Endodermal cell (in vitro differentiated cells): Measurements from ENCODE around the gene EVI2A. TPM values are rescaled to one million over a fixed set of nuclear protein-coding genes. Genes with fewer than 3 reads are reported as not detected.

Source experiments
- DNase-seq: peaks from one replicate; pipeline ENCODE4 v3.0.0-alpha.2; 2017
- H3K27ac ChIP-seq: 2 replicates; pipeline ENCODE4 v1.5.1; 2013; ENCODE audit warnings: mild to moderate bottlenecking, low read depth, low read length, moderate library complexity
- H3K27me3 ChIP-seq: 2 replicates; pipeline ENCODE4 v1.6.1; 2013; ENCODE audit warnings: mild to moderate bottlenecking, low read length, moderate library complexity; ENCODE audit not compliant: insufficient read depth, control insufficient read depth, poor library complexity, severe bottlenecking
- H3K36me3 ChIP-seq: 2 replicates; pipeline ENCODE4 v1.7.0; 2013; ENCODE audit warnings: mild to moderate bottlenecking, low read length, moderate library complexity; ENCODE audit not compliant: control insufficient read depth, insufficient read depth
- H3K4me1 ChIP-seq: one replicate; pipeline ENCODE4 v1.7.0; 2013; ENCODE audit warnings: low read length; ENCODE audit not compliant: control insufficient read depth, insufficient read depth
- H3K4me3 ChIP-seq: 2 replicates; pipeline ENCODE4 v1.5.1; 2013; ENCODE audit warnings: mild to moderate bottlenecking, low read length, moderate library complexity
- H3K9ac ChIP-seq: 2 replicates; pipeline ENCODE4 v1.6.1; 2013; ENCODE audit warnings: mild to moderate bottlenecking, low read length, moderate library complexity; ENCODE audit not compliant: poor library complexity, severe bottlenecking; ENCODE audit errors: extremely low read depth
- H3K9me3 ChIP-seq: 2 replicates; pipeline ENCODE4 v1.6.1; 2013; ENCODE audit warnings: mild to moderate bottlenecking, low read length, moderate library complexity; ENCODE audit not compliant: control insufficient read depth
- H3K27ac Mint-ChIP-seq: 2 replicates; pipeline ENCODE4 v1.8.0; 2020; ENCODE audit warnings: mixed read lengths
- H3K27me3 Mint-ChIP-seq: 2 replicates; pipeline ENCODE4 v1.8.0; 2021; ENCODE audit warnings: mild to moderate bottlenecking, mixed read lengths; ENCODE audit not compliant: insufficient read depth
- H3K36me3 Mint-ChIP-seq: 2 replicates; pipeline ENCODE4 v1.8.0; 2020; ENCODE audit warnings: low read depth, mixed read lengths
- H3K4me1 Mint-ChIP-seq: 2 replicates; pipeline ENCODE4 v1.8.0; 2020; ENCODE audit warnings: mixed read lengths
- H3K4me3 Mint-ChIP-seq: 2 replicates; pipeline ENCODE4 v1.8.0; 2020; ENCODE audit warnings: mild to moderate bottlenecking, moderate library complexity, mixed read lengths
- H3K9me3 Mint-ChIP-seq: 2 replicates; pipeline ENCODE4 v1.8.0; 2020; ENCODE audit warnings: mild to moderate bottlenecking, mixed read lengths
- CTCF ChIP-seq: fragments of 200-600 bp; sonication (generic); conservative IDR thresholded peaks from 2 replicates; pipeline ENCODE4 v1.5.0; 2021; ENCODE audit warnings: antibody characterized with exemption, mild to moderate bottlenecking
- WGBS, 2 experiments: methylation state at CpG; one replicate each; pipeline versions ENCODE4 v1.1.5 to v1.1.7; 2013; ENCODE audit warnings: missing lambda C conversion rate in 2 of 2, mixed read lengths in 1 of 2; ENCODE audit not compliant: insufficient coverage in 1 of 2, insufficient read length in 1 of 2; 5-methylcytosine and 5-hydroxymethylcytosine counted together
- total RNA-seq, 2 donors: library from RNA; stranded (reverse); fragmentation: NEBNext Ultra II Directional in 1 of 2; extraction: Animal tissue kit (Norgen Biotek cat#: 25700) in 1 of 2; gene quantifications; 2 replicates in 1 of 2; 3 replicates in 1 of 2; pipeline ENCODE4 v1.2.1, GENCODE V29; 2021

EVI2A gene
- total RNA-seq, 2 donors from 2014 or later, result not detected

DNA sequence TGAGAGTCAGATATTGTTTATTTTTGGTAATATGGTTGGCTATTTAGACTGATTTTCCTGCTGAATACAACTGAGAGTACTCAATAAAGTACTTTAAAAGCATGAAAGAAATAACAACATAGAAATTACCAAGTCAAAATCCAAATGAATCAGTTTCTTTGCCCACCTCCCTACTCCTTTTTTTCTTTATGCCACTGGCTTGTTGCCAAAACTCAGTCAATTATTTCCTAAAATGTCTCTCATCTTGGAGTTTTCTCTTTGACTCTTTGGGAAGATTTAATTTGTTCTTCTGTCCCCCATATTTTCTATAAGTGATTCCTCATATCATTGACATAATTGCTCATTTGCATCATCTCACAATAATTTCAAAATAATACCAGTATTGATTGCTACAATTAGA lies 21.8 kb downstream of the EVI2A start:
- H3K4me1 Mint-ChIP-seq, result no peaks in the 10 kb centered on the region
- no peak overlapping the region for H3K27ac Mint-ChIP-seq
- Histone ChIP-seq H3K4me3 (no peak overlapping the region), H3K36me3 (peaks cover 15% of the 10 kb centered on the region), H3K27me3 (no peaks in the 10 kb centered on the region), H3K9ac (no peak overlapping the region), H3K27ac (no peak overlapping the region), H3K9me3 (no peaks in the 10 kb centered on the region), H3K4me1 (peaks cover 3% of the 10 kb centered on the region)
- no peaks in the 10 kb centered on the region for H3K9me3 Mint-ChIP-seq
- no peak overlapping the region for H3K4me3 Mint-ChIP-seq
- no peak for TF ChIP-seq CTCF
- no peaks in the 10 kb centered on the region for H3K27me3 Mint-ChIP-seq
- H3K36me3 Mint-ChIP-seq, result peaks cover 2% of the 10 kb centered on the region
- no peak for DNase-seq

DNA sequence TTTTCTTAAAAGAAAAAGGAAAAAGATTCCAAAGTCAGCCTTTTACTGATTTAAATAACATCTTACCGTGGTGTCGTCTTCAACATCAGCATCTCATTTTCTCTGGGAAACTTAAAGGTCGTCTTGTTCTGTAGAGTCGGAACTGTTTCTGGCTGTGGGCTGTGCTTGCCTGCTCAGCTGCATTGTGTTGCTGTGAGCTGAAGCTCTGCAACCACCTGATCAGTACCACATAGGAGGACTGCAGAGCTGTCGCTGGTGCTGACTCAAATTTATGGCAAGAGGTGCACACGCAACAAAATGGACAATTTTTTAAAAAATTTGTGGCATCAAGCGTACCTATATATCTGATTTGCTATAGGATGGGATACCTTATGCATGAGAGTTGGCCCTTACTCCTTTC lies 24.3 kb downstream of the EVI2A start, which contains the start of gene OMG:
Gene OMG, minus strand, starts transcription at position 150 of the 400 bp plus-strand sequence. CDS start 908 bp downstream, outside the sequence.
- H3K27me3 ChIP-seq, result no peaks in the 10 kb centered on the region
- H3K4me3 ChIP-seq, result no peak within 1 kb of the TSS
- no peak for TF ChIP-seq CTCF
- peaks cover 8% of the 10 kb centered on the region for H3K36me3 Mint-ChIP-seq
- no peak within 1 kb of the TSS for H3K27ac ChIP-seq
- peaks cover 3% of the 10 kb centered on the region for H3K4me1 ChIP-seq
- 83 to 96% methylated on average over 7 of the region's 7 CpGs for WGBS, 2 experiments
- H3K27ac Mint-ChIP-seq, result no peak within 1 kb of the TSS
- H3K9ac ChIP-seq, result no peak within 1 kb of the TSS
- no peaks in the 10 kb centered on the region for H3K9me3 Mint-ChIP-seq
- H3K27me3 Mint-ChIP-seq, result no peaks in the 10 kb centered on the region
- no peaks in the 10 kb centered on the region for H3K9me3 ChIP-seq
- H3K4me3 Mint-ChIP-seq, result no peak within 1 kb of the TSS
- no peaks in the 10 kb centered on the region for H3K4me1 Mint-ChIP-seq
- DNase-seq, result no peak
- peaks cover 20% of the 10 kb centered on the region for H3K36me3 ChIP-seq

DNA sequence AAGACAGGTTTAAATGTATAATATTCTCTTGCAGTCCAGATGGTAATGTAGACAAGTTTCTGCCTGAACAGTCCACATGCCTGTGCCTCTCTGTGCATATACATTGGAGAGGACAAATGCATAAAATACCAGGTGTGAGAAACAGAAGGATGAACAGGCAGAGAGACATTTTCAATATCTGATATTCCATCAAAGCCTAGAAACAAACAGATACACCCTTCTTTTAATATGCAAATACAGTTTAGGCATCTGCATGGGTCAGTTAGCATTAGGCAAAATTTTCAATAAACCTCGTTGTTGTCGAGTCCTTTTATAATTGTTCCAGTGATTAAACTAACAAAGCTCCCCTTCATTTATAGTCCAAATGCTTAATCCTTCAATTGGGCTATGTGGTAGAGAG lies 25.3 kb downstream of the EVI2A start:
- Histone ChIP-seq H3K27ac (no peak overlapping the region), H3K36me3 (peaks cover 26% of the 10 kb centered on the region), H3K9ac (no peak overlapping the region), H3K9me3 (no peaks in the 10 kb centered on the region), H3K4me1 (peaks cover 3% of the 10 kb centered on the region), H3K4me3 (no peak overlapping the region), H3K27me3 (no peaks in the 10 kb centered on the region)
- no peak overlapping the region for H3K4me3 Mint-ChIP-seq
- TF ChIP-seq CTCF, result no peak
- no peaks in the 10 kb centered on the region for H3K9me3 Mint-ChIP-seq
- WGBS, 2 experiments, result 89% methylated on average over 2 of the region's 2 CpGs; no CpG with 5 or more reads in 1 of the 2 experiments
- no peaks in the 10 kb centered on the region for H3K4me1 Mint-ChIP-seq
- no peak overlapping the region for H3K27ac Mint-ChIP-seq
- H3K27me3 Mint-ChIP-seq, result no peaks in the 10 kb centered on the region
- H3K36me3 Mint-ChIP-seq, result peaks cover 15% of the 10 kb centered on the region
- DNase-seq, result no peak
